AG10803 (cell line): ENCODE measurements around the gene OR6B3.

Source experiments
- DNase-seq: peaks from one replicate; pipeline ENCODE4 v3.0.0; 2010; ENCODE audit warnings: low read depth
- H3K4me3 ChIP-seq: 2 replicates; pipeline ENCODE4 v1.5.1; 2011; ENCODE audit warnings: mild to moderate bottlenecking, low read length, control low read depth
- TF ChIP-seq, protein P1 (sequence below): conservative IDR thresholded peaks from 2 replicates; pipeline ENCODE4 v1.5.1; 2011; ENCODE audit warnings: mild to moderate bottlenecking, low read length, control low read depth, inconsistent platforms

The OR6B3 gene

DNA sequence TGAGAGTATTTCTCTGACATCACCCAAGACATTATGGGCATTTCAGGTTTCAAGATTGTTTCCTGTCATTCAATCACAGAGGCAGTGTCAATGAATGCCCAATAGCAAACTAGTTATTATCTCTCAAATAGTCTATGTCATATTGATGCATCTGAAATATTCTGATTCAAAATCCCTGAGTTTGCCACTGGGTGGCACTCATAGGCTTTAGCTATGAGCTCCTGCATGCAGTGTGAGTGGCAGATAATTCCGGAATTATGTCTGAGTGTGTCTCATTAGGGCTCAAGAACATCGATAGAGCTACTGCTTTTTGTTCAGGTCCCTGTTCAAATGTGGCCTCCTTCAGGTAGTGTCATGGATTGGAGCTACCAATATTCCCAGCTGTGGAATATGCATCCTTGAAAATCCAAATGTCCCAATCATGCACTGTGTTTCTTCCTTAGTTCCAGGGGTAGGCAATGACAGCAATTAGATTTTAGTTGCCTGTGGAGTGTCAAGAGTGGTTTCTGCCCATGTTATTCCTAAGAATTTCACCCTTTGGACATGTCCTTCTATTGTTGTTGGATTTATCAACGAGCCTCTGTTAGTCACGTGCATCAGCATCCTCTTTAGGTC, 7.8 kb upstream of the OR6B3 start:
- TF ChIP-seq, protein P1, sequence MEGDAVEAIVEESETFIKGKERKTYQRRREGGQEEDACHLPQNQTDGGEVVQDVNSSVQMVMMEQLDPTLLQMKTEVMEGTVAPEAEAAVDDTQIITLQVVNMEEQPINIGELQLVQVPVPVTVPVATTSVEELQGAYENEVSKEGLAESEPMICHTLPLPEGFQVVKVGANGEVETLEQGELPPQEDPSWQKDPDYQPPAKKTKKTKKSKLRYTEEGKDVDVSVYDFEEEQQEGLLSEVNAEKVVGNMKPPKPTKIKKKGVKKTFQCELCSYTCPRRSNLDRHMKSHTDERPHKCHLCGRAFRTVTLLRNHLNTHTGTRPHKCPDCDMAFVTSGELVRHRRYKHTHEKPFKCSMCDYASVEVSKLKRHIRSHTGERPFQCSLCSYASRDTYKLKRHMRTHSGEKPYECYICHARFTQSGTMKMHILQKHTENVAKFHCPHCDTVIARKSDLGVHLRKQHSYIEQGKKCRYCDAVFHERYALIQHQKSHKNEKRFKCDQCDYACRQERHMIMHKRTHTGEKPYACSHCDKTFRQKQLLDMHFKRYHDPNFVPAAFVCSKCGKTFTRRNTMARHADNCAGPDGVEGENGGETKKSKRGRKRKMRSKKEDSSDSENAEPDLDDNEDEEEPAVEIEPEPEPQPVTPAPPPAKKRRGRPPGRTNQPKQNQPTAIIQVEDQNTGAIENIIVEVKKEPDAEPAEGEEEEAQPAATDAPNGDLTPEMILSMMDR, result peak; percentile 73
- peak; percentile 53 for DNase-seq
- H3K4me3 ChIP-seq, result no peak overlapping the region

DNA sequence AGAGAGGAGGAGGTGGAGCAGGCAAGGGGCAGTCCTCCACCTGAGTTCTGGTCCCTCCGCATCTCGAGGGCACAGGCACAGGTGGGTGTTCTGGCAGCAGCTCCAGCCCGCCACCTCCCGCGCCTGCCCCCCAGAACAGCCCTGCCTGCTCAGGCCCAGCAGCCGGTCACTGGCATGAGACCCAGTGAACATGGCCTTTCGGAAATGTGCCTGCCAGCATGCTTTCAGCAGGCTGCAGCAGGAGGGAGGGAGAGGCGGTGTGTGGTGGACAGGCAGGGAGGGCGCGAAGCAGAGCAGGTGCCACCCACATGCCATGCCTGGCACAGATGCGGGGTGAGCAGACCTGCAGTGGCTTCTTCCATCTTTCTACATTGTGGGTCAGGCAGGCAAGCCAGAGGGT, 3.4 kb upstream of the OR6B3 start:
- TF ChIP-seq, protein P1, result no peak
- DNase-seq, result no peak
- H3K4me3 ChIP-seq, result no peak overlapping the region

DNA sequence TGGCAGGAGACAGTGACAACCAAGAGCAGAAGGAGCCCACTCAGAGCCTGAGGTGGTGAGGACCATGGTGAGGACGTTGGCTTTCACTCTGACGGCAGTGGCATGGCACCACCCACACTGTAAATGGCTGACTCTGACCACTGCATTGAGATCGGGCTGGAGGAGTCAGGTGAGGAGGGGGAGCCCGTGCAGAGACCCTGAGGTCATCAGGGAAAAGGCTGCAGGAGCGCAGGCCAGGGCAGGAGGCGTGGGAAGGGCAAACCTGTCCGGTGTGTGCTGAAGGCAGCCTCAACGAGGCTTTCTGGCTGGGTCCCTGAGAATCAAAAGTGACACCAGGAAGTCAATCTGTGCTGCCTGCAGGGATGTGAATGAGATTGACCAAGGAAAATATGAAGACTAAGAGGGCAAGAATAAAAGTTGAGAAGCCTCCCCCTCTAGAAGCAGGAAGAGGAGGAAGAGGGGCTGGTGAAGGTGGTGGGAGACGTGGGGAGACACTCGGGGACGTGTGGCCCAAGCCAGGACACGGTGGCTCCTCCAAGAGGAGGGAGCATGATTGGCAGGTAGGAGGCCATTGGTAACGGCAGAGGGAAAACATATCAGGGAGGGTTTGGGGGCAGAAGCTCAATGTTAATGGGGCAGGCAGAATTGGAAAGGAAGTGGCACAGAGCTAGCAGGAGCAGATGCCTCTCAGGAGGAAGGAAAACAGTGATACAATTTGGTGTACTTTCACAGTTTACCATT, 2.0 kb upstream of the OR6B3 start:
- no peak overlapping the region for H3K4me3 ChIP-seq
- TF ChIP-seq, protein P1, result no peak
- DNase-seq, result no peak

DNA sequence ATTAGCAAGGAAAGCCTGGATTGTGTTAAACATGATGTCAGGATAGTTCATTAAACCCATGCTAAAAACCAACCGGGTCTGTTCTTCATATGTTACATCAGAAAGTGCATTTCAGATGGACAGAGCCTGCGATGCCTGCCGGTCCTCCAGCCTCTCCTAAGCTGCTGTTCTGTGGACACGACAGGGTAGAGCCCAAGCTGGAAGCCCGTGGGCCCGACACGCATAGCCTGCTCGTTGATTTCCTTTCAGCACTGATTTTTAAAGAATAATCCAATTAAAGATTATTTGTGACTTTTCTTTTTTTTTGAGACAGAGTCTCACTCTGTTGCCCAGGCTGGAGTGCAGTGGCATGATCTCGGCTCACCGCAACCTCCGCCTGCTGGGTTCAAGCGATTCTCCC, 797 bp downstream of the OR6B3 start:
- no peak for DNase-seq
- no peak overlapping the region for H3K4me3 ChIP-seq
- TF ChIP-seq, protein P1, result no peak

DNA sequence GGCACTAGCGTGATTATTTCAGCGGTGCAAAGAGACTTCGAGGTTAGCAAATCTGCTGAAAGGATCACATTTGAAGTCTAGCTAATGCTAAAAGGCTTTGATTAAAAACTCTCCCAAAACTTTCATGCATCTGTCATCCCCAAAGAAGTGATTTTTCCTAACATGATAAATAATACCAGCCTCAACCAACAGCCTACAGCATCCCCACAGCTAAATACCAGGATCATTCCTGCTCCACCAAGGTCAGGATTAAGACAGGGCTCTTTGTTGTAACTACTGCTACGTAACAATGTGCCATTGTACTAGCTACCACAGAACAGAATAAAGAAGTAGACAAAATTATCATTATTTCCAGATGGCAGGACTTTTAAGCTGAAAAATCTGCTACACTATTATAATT, 1.6 kb downstream of the OR6B3 start:
- DNase-seq, result peak; percentile 4
- H3K4me3 ChIP-seq, result no peak overlapping the region
- TF ChIP-seq, protein P1, result no peak

DNA sequence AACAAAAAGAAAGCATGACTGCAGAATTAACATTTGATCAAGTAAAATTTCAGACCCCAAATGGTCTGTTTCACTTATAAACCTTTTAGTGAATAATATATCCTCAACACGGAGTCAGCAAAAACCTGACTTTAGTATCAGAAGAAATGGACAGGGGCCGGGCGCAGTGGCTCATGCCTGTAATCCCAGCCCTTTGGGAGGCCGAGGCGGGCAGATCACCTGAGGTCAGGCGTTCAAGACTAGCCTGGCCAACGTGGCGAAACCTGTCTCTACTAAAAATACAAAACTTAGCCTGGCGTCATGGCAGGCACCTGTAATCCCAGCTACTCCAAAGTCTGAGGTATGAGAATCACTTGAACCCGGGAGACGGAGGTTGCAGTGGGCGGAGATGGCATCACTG, 3.0 kb downstream of the OR6B3 start:
- no peak for DNase-seq
- H3K4me3 ChIP-seq, result no peak overlapping the region
- TF ChIP-seq, protein P1, result no peak

DNA sequence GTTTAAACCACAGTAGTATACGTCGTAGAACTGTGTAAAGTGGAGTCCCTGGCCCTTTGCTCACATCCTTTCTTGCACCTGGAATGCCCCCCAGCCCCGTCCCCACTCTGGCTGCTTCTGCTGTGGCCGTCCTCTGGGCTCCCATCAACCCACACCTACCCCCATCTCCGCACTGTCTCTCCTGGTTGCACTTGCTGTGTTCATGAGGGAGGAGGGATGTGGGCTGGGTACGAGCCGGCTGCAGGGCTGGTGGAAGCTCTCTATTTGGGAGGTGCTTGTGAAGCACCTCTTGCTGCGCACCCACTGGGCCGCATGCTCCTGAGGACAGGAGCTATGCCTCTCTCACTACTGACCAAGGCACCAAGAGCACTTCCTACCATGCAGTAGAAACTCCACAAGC, 5.1 kb downstream of the OR6B3 start:
- TF ChIP-seq, protein P1, result no peak
- DNase-seq, result no peak
- no peak overlapping the region for H3K4me3 ChIP-seq
